H1 (cell line): ENCODE measurements around the gene SH3PXD2B. TPM values are rescaled to one million over a fixed set of nuclear protein-coding genes. Genes with fewer than 3 reads are reported as not detected.

Experiments used
- CTCF ChIA-PET: fragments of 300-600 bp; sonication (Branson Sonifier 250); formaldehyde crosslinking; loops from one replicate; lab custom pipeline; 2021; ENCODE audit not compliant: partially characterized antibody; lab: Charles Lee
- POLR2A ChIA-PET: fragments of 300-600 bp; sonication (Branson Sonifier 250); formaldehyde crosslinking; loops from one replicate; lab custom pipeline; 2021; ENCODE audit warnings: inconsistent platforms; ENCODE audit not compliant: partially characterized antibody; lab: Charles Lee
- DNase-seq, 2 experiments: peaks; one replicate each; pipeline versions ENCODE4 v3.0.0 to v3.0.0-alpha.2; 2010 to 2022; ENCODE audit warnings: low spot score in 2 of 2, low read depth in 1 of 2, mixed read lengths in 1 of 2
- FAIRE-seq: peaks from 2 replicates; lab custom pipeline; 2011; peaks lifted over from hg19 to GRCh38; lab: Jason Lieb, UNC
- H2AFZ ChIP-seq: 2 replicates; pipeline ENCODE4 v1.8.1; 2012; ENCODE audit warnings: low read length, inconsistent platforms
- H2AK5ac ChIP-seq: 2 replicates; pipeline ENCODE4 v1.6.1; 2013; ENCODE audit warnings: low read depth, low read length
- H2BK120ac ChIP-seq: replicated peaks from 2 replicates; pipeline ENCODE3; 2013; ENCODE audit warnings: low read depth, low read length, inconsistent platforms
- H2BK12ac ChIP-seq: 2 replicates; pipeline ENCODE4 v1.6.1; 2013; ENCODE audit warnings: low read depth, low read length
- H2BK15ac ChIP-seq: 2 replicates; pipeline ENCODE4 v1.6.1; 2013; ENCODE audit warnings: low read length
- H2BK20ac ChIP-seq: 2 replicates; pipeline ENCODE4 v1.6.1; 2013; ENCODE audit warnings: low read length
- H2BK5ac ChIP-seq: 2 replicates; pipeline ENCODE4 v1.6.1; 2013; ENCODE audit warnings: low read depth, low read length
- H3K14ac ChIP-seq: 2 replicates; pipeline ENCODE4 v1.6.1; 2013; ENCODE audit warnings: inconsistent platforms; ENCODE audit not compliant: insufficient read length
- H3K18ac ChIP-seq: 2 replicates; pipeline ENCODE4 v1.6.1; 2013; ENCODE audit warnings: low read length; ENCODE audit errors: extremely low read depth
- H3K23ac ChIP-seq: 2 replicates; pipeline ENCODE4 v1.6.1; 2013; ENCODE audit warnings: inconsistent platforms; ENCODE audit not compliant: insufficient read length
- H3K23me2 ChIP-seq: 2 replicates; pipeline ENCODE4 v1.6.1; 2013; ENCODE audit warnings: low read depth, low read length
- H3K27ac ChIP-seq: 2 replicates; pipeline ENCODE4 v1.6.1; 2011; ENCODE audit warnings: low read depth, low read length, inconsistent platforms
- H3K27me3 ChIP-seq, 4 experiments: replicated peaks in 1 of 4; 1 replicate in 1 of 4; 2 replicates in 3 of 4; pipeline versions ENCODE4 v1.6.1 to v1.8.1; 2011 to 2013; ENCODE audit warnings: low read length in 3 of 4, mild to moderate bottlenecking in 3 of 4, inconsistent platforms in 2 of 4, mixed read lengths in 2 of 4, moderate library complexity in 1 of 4; ENCODE audit not compliant: control insufficient read depth in 3 of 4, insufficient read depth in 3 of 4; ENCODE audit errors: extremely low read depth in 1 of 4
- H3K36me3 ChIP-seq, 4 experiments: 2 replicates each; pipeline versions ENCODE4 v1.6.1 to v1.8.1; 2011 to 2013; ENCODE audit warnings: mild to moderate bottlenecking in 4 of 4, low read length in 3 of 4, moderate library complexity in 2 of 4, control low read depth in 1 of 4, inconsistent platforms in 1 of 4; ENCODE audit not compliant: insufficient read depth in 4 of 4, control insufficient read depth in 2 of 4
- H3K4ac ChIP-seq: replicated peaks from 2 replicates; pipeline ENCODE3; 2013; ENCODE audit warnings: low read length, low read depth, mixed read lengths, inconsistent platforms; ENCODE audit not compliant: insufficient read length
- H3K4me1 ChIP-seq, 4 experiments: replicated peaks in 1 of 4; 1 replicate in 1 of 4; 2 replicates in 3 of 4; pipeline versions ENCODE4 v1.6.1 to v1.8.1; 2011 to 2013; ENCODE audit warnings: low read length in 3 of 4, inconsistent platforms in 2 of 4, mixed read lengths in 1 of 4; ENCODE audit not compliant: insufficient read depth in 4 of 4, control insufficient read depth in 3 of 4
- H3K4me2 ChIP-seq, 2 experiments: 2 replicates each; pipeline versions ENCODE4 v1.6.1 to v1.8.1; 2011 to 2013; ENCODE audit warnings: low read depth in 2 of 2, low read length in 2 of 2, control low read depth in 1 of 2, inconsistent platforms in 1 of 2, mild to moderate bottlenecking in 1 of 2; ENCODE audit not compliant: insufficient read depth in 1 of 2
- H3K4me3 ChIP-seq, 4 experiments: fragments of 200-600, 300-600 bp in 1 of 4; sonication (generic), shearing (Covaris generic), sonication (Bioruptor Twin) in 1 of 4; 2 replicates each; pipeline versions ENCODE4 v1.5.1 to v1.8.1; 2011 to 2016; ENCODE audit warnings: low read length in 4 of 4, low read depth in 3 of 4, control low read depth in 2 of 4, inconsistent platforms in 2 of 4, mild to moderate bottlenecking in 2 of 4, mixed read lengths in 1 of 4, moderate library complexity in 1 of 4; ENCODE audit not compliant: insufficient read depth in 2 of 4; ENCODE audit errors: extremely low read depth in 1 of 4
- H3K56ac ChIP-seq: replicated peaks from 2 replicates; pipeline ENCODE3; 2013; ENCODE audit warnings: low read depth, mild to moderate bottlenecking, mixed read lengths, low read length, inconsistent platforms; ENCODE audit not compliant: insufficient read length
- H3K79me1 ChIP-seq: 2 replicates; pipeline ENCODE4 v1.6.1; 2013; ENCODE audit warnings: low read depth, low read length, control low read depth
- H3K79me2 ChIP-seq, 2 experiments: 2 replicates each; pipeline versions ENCODE4 v1.6.1 to v1.8.1; 2012 to 2013; ENCODE audit warnings: low read length in 2 of 2, mild to moderate bottlenecking in 2 of 2, inconsistent platforms in 1 of 2; ENCODE audit not compliant: insufficient read depth in 2 of 2, control insufficient read depth in 1 of 2
- H3K9ac ChIP-seq, 4 experiments: replicated peaks in 1 of 4; 1 replicate in 1 of 4; 2 replicates in 3 of 4; pipeline versions ENCODE4 v1.6.1 to v1.8.1; 2011 to 2013; ENCODE audit warnings: low read depth in 3 of 4, low read length in 3 of 4, control low read depth in 2 of 4, mild to moderate bottlenecking in 2 of 4, moderate library complexity in 2 of 4, inconsistent platforms in 1 of 4; ENCODE audit errors: extremely low read depth in 1 of 4
- H3K9me3 ChIP-seq, 2 experiments: 2 replicates each; pipeline versions ENCODE4 v1.6.1 to v1.8.1; 2012 to 2013; ENCODE audit warnings: mild to moderate bottlenecking in 2 of 2, moderate library complexity in 2 of 2, control low read depth in 1 of 2, inconsistent platforms in 1 of 2, low read depth in 1 of 2, low read length in 1 of 2, mixed read lengths in 1 of 2; ENCODE audit not compliant: insufficient read depth in 2 of 2
- H4K20me1 ChIP-seq, 2 experiments: replicated peaks in 1 of 2; 2 replicates each; pipeline versions ENCODE3 to v1.8.1; 2011 to 2013; ENCODE audit warnings: inconsistent platforms in 2 of 2, low read length in 2 of 2, mild to moderate bottlenecking in 1 of 2; ENCODE audit not compliant: insufficient read depth in 2 of 2, control insufficient read depth in 1 of 2
- H4K5ac ChIP-seq: 2 replicates; pipeline ENCODE4 v1.6.1; 2013; ENCODE audit warnings: low read length, low read depth, mixed read lengths, inconsistent platforms; ENCODE audit not compliant: insufficient read length
- H4K8ac ChIP-seq: 2 replicates; pipeline ENCODE4 v1.8.0; 2013; ENCODE audit warnings: mild to moderate bottlenecking, moderate library complexity, low read length, inconsistent platforms; ENCODE audit not compliant: insufficient read depth; ENCODE audit errors: extremely low read depth
- H4K91ac ChIP-seq: replicated peaks from 2 replicates; pipeline ENCODE3; 2013; ENCODE audit warnings: low read length, mixed read lengths, inconsistent platforms; ENCODE audit not compliant: insufficient read length
- BCL11A ChIP-seq, 2 experiments: IDR thresholded peaks; one replicate each; pipeline ENCODE4 v1.6.1; 2011; ENCODE audit warnings: low read depth in 2 of 2, low read length in 2 of 2, mild to moderate bottlenecking in 2 of 2
- CHD2 ChIP-seq: IDR thresholded peaks from 2 replicates; pipeline ENCODE4 v1.6.1; 2012; ENCODE audit warnings: low read length, improper control_type of control experiment
- EGR1 ChIP-seq: IDR thresholded peaks from 2 replicates; pipeline ENCODE4 v1.6.1; 2011; ENCODE audit warnings: low read depth, low read length, borderline replicate concordance
- EP300 ChIP-seq, 2 experiments: IDR thresholded peaks; 1 replicate in 1 of 2; 2 replicates in 1 of 2; pipeline ENCODE4 v1.6.1; 2011 to 2012; ENCODE audit warnings: low read depth in 2 of 2, low read length in 2 of 2, mild to moderate bottlenecking in 2 of 2, borderline replicate concordance in 1 of 2, inconsistent platforms in 1 of 2, moderate library complexity in 1 of 2
- JUND ChIP-seq: IDR thresholded peaks from 2 replicates; pipeline ENCODE4 v1.6.1; 2011; ENCODE audit warnings: mild to moderate bottlenecking, improper control_type of control experiment, low read length
- KDM4A ChIP-seq: IDR thresholded peaks from one replicate; pipeline ENCODE4 v1.7.1; 2012; ENCODE audit warnings: low read depth, mild to moderate bottlenecking, moderate library complexity, low read length, inconsistent platforms; ENCODE audit not compliant: severe bottlenecking
- KDM5A ChIP-seq: fragments of 200-600 bp; IDR thresholded peaks from 2 replicates; pipeline ENCODE4 v1.7.1; 2012; ENCODE audit warnings: mild to moderate bottlenecking, low read length, inconsistent platforms, mixed read lengths
- NRF1 ChIP-seq: IDR thresholded peaks from 2 replicates; pipeline ENCODE4 v1.6.1; 2011; ENCODE audit warnings: mild to moderate bottlenecking, low read depth, low read length, improper control_type of control experiment
- SAP30 ChIP-seq: fragments of 300-600 bp; sonication (generic); IDR thresholded peaks from 2 replicates; pipeline ENCODE4 v1.7.1; 2012; ENCODE audit warnings: low read length, moderate library complexity, mild to moderate bottlenecking, inconsistent platforms; ENCODE audit not compliant: insufficient read depth, insufficient replicate concordance
- TAF7 ChIP-seq: optimal IDR thresholded peaks from 2 replicates; pipeline ENCODE3; 2011; ENCODE audit warnings: low read depth, mild to moderate bottlenecking, inconsistent platforms, low read length, moderate library complexity, borderline replicate concordance
- WGBS, 2 experiments: shearing (Covaris generic) in 1 of 2; methylation state at CpG; one replicate each; pipeline versions ENCODE4 v1.1.6 to v1.1.7; 2013 to 2015; ENCODE audit warnings: low lambda C conversion rate in 2 of 2, mixed read lengths in 2 of 2, inconsistent platforms in 1 of 2, low coverage in 1 of 2, missing lambda C conversion rate in 1 of 2; ENCODE audit not compliant: insufficient replicate concordance in 2 of 2, insufficient coverage in 1 of 2, insufficient read length in 1 of 2; ENCODE audit errors: extremely low coverage in 1 of 2, missing lambda C conversion rate in 1 of 2; 5-methylcytosine and 5-hydroxymethylcytosine counted together
- polyA plus RNA-seq, 7 experiments: library from polyadenylated mRNA; depleted of rRNA in 3 of 7; stranded (reverse) in 5 of 7; unstranded in 2 of 7; fragments of >200 nt in 5 of 7; fragments of 200-250 nt in 2 of 7; gene quantifications; 1 replicate in 5 of 7; 2 replicates in 1 of 7; 4 replicates in 1 of 7; pipeline versions ENCODE4 v1.2.1 to v1.2.3, GENCODE V29; 2011 to 2013; ENCODE audit warnings: missing spikeins in 2 of 7, mixed read lengths in 2 of 7
- total RNA-seq: library from RNA; stranded (reverse); fragmentation: NEBNext Ultra II Directional; extraction: Animal tissue kit (Norgen Biotek cat#: 25700); gene quantifications from 2 replicates; pipeline ENCODE4 v1.2.1, GENCODE V29; 2021

Gene SH3PXD2B
- total and polyA plus RNA-seq, 2 of the 8 experiments (the other 6 are each of a cell fraction or from before 2014, with no cell fraction given), result 32.9 to 72.9 TPM

GRCh38 chr5:172502410-172502809 is 48.1 kb upstream of the SH3PXD2B start:
- no peak overlapping the region for H3K9ac ChIP-seq
- no peak overlapping the region for H2AK5ac ChIP-seq
- H3K79me2 ChIP-seq, result no peaks in the 10 kb centered on the region
- H3K18ac ChIP-seq, result no peak overlapping the region
- H3K9me3 ChIP-seq, result no peaks in the 10 kb centered on the region
- H3K14ac ChIP-seq, result no peak overlapping the region
- H2BK12ac ChIP-seq, result no peak overlapping the region
- CTCF ChIA-PET, result no interaction called here
- H3K23me2 ChIP-seq, result no peaks in the 10 kb centered on the region
- no peak overlapping the region for H3K4ac ChIP-seq
- H3K23ac ChIP-seq, result no peak overlapping the region
- no peaks in the 10 kb centered on the region for H3K36me3 ChIP-seq
- no peak overlapping the region for H2BK120ac ChIP-seq
- no peaks in the 10 kb centered on the region for H4K20me1 ChIP-seq
- no peak overlapping the region for H4K8ac ChIP-seq
- H4K5ac ChIP-seq, result no peak overlapping the region
- H2AFZ ChIP-seq, result no peak overlapping the region
- no peaks in the 10 kb centered on the region for H3K27me3 ChIP-seq
- no peak overlapping the region for H3K4me3 ChIP-seq
- no peak overlapping the region for H2BK20ac ChIP-seq
- DNase-seq, result peak in 1 of 2 experiments; percentile 4
- POLR2A ChIA-PET, result no interaction called here
- H3K79me1 ChIP-seq, result no peaks in the 10 kb centered on the region
- H3K4me2 ChIP-seq, result no peak overlapping the region
- TF ChIP-seq CHD2 (no peak), BCL11A (IDR thresholded peaks at IDR 0.05; ENCODE audit: low read depth in 2 of 2, low read length in 2 of 2) (no peak), EP300 (IDR thresholded peaks at IDR 0.05; ENCODE audit: borderline replicate concordance in 1 of 2, low read depth in 2 of 2, low read length in 2 of 2) (no peak), NRF1 (no peak), KDM4A (no peak), KDM5A (no peak), JUND (no peak), TAF7 (no peak), EGR1 (no peak), SAP30 (no peak)
- 85% methylated on average over 8 of the region's 8 CpGs; no CpG with 5 or more reads in 1 of the 2 experiments for WGBS, 2 experiments
- no peaks in the 10 kb centered on the region; a peak in 1 of 7 replicates for H3K4me1 ChIP-seq
- no peak overlapping the region for H2BK15ac ChIP-seq
- H3K56ac ChIP-seq, result no peak overlapping the region
- H2BK5ac ChIP-seq, result no peak overlapping the region
- FAIRE-seq, result no peak
- H4K91ac ChIP-seq, result no peak overlapping the region
- no peak overlapping the region for H3K27ac ChIP-seq
